ENCODE measurements around the gene SLIT3.

SLIT3 gene

GRCh38 chr5:169328401-169328800 is 27.5 kb upstream of the SLIT3 start:
- Histone ChIP-seq H3K9ac (ENCODE audit: low read length) (no peak overlapping the region), H3K27ac (ENCODE audit: low read depth, low read length) (no peak overlapping the region), H3K9me3 (ENCODE audit: control insufficient read depth, insufficient read depth, low read depth, low read length) (no peaks in the 10 kb centered on the region), H3K27me3 (ENCODE audit: control insufficient read depth, insufficient read depth, low read length) (peaks cover 14% of the 10 kb centered on the region), H3K36me3 (ENCODE audit: control insufficient read depth, insufficient read depth, low read length) (no peaks in the 10 kb centered on the region), H3K4me1 (ENCODE audit: control insufficient read depth, insufficient read depth, low read length) (no peaks in the 10 kb centered on the region), H3K4me3 (ENCODE audit: low read depth, low read length) (no peak overlapping the region)

GRCh38 chr5:169325273-169325672 is 24.3 kb upstream of the SLIT3 start:
- peaks cover 20% of the 10 kb centered on the region for H3K27me3 ChIP-seq (ENCODE audit: control insufficient read depth, insufficient read depth, low read length)
- no peak overlapping the region for H3K27ac ChIP-seq (ENCODE audit: low read depth, low read length)
- H3K9me3 ChIP-seq (ENCODE audit: control insufficient read depth, insufficient read depth, low read depth, low read length): no peaks in the 10 kb centered on the region
- no peak overlapping the region for H3K4me3 ChIP-seq (ENCODE audit: low read depth, low read length)
- no peaks in the 10 kb centered on the region for H3K36me3 ChIP-seq (ENCODE audit: control insufficient read depth, insufficient read depth, low read length)
- no peak overlapping the region for H3K9ac ChIP-seq (ENCODE audit: low read length)
- H3K4me1 ChIP-seq (ENCODE audit: control insufficient read depth, insufficient read depth, low read length): no peaks in the 10 kb centered on the region

- H3K27me3 ChIP-seq (ENCODE audit: control insufficient read depth, insufficient read depth, low read length): peaks cover 8% of the 10 kb centered on the region; the same call in 1 of the 2 replicates
- H3K27ac ChIP-seq (ENCODE audit: low read depth, low read length): no peak overlapping the region
- H3K9ac ChIP-seq (ENCODE audit: low read length): no peak overlapping the region
- no peak overlapping the region for H3K4me3 ChIP-seq (ENCODE audit: low read depth, low read length)
- H3K9me3 ChIP-seq (ENCODE audit: control insufficient read depth, insufficient read depth, low read depth, low read length): no peaks in the 10 kb centered on the region
- H3K36me3 ChIP-seq (ENCODE audit: control insufficient read depth, insufficient read depth, low read length): no peaks in the 10 kb centered on the region
- no peaks in the 10 kb centered on the region for H3K4me1 ChIP-seq (ENCODE audit: control insufficient read depth, insufficient read depth, low read length)
These were observed 17.6 kb upstream of the SLIT3 start for GRCh38 chr5:169318556-169318955.

- H3K27me3 ChIP-seq (ENCODE audit: control insufficient read depth, insufficient read depth, low read length): peaks cover 19% of the 10 kb centered on the region; the same call in 1 of the 2 replicates
- no peak overlapping the region for H3K27ac ChIP-seq (ENCODE audit: low read depth, low read length)
- H3K36me3 ChIP-seq (ENCODE audit: control insufficient read depth, insufficient read depth, low read length): no peaks in the 10 kb centered on the region
- no peak overlapping the region for H3K9ac ChIP-seq (ENCODE audit: low read length)
- H3K4me1 ChIP-seq (ENCODE audit: control insufficient read depth, insufficient read depth, low read length): no peaks in the 10 kb centered on the region
- no peaks in the 10 kb centered on the region for H3K9me3 ChIP-seq (ENCODE audit: control insufficient read depth, insufficient read depth, low read depth, low read length)
- no peak overlapping the region for H3K4me3 ChIP-seq (ENCODE audit: low read depth, low read length)
These were observed 6.7 kb upstream of the SLIT3 start for GRCh38 chr5:169307646-169308045.

GRCh38 chr5:169305366-169305765 is 4.4 kb upstream of the SLIT3 start:
- peaks cover 6% of the 10 kb centered on the region; the same call in 1 of the 2 replicates for H3K4me1 ChIP-seq (ENCODE audit: control insufficient read depth, insufficient read depth, low read length)
- H3K4me3 ChIP-seq (ENCODE audit: low read depth, low read length): no peak overlapping the region
- H3K27me3 ChIP-seq (ENCODE audit: control insufficient read depth, insufficient read depth, low read length): peaks cover 32% of the 10 kb centered on the region
- no peak overlapping the region for H3K9ac ChIP-seq (ENCODE audit: low read length)
- H3K27ac ChIP-seq (ENCODE audit: low read depth, low read length): no peak overlapping the region
- no peaks in the 10 kb centered on the region for H3K36me3 ChIP-seq (ENCODE audit: control insufficient read depth, insufficient read depth, low read length)
- no peaks in the 10 kb centered on the region for H3K9me3 ChIP-seq (ENCODE audit: control insufficient read depth, insufficient read depth, low read depth, low read length)

- Histone ChIP-seq H3K9ac (ENCODE audit: low read length) (no peak overlapping the region), H3K9me3 (ENCODE audit: control insufficient read depth, insufficient read depth, low read depth, low read length) (no peaks in the 10 kb centered on the region), H3K4me1 (ENCODE audit: control insufficient read depth, insufficient read depth, low read length) (peaks cover 6% of the 10 kb centered on the region; the same call in 1 of the 2 replicates), H3K27ac (ENCODE audit: low read depth, low read length) (no peak overlapping the region), H3K27me3 (ENCODE audit: control insufficient read depth, insufficient read depth, low read length) (peaks cover 44% of the 10 kb centered on the region), H3K36me3 (ENCODE audit: control insufficient read depth, insufficient read depth, low read length) (no peaks in the 10 kb centered on the region), H3K4me3 (ENCODE audit: low read depth, low read length) (no peak overlapping the region)
These were observed 3.2 kb upstream of the SLIT3 start for GRCh38 chr5:169304175-169304574.

- no peaks in the 10 kb centered on the region for H3K36me3 ChIP-seq (ENCODE audit: control insufficient read depth, insufficient read depth, low read length)
- no peaks in the 10 kb centered on the region for H3K9me3 ChIP-seq (ENCODE audit: control insufficient read depth, insufficient read depth, low read depth, low read length)
- H3K4me3 ChIP-seq (ENCODE audit: low read depth, low read length): no peak overlapping the region
- no peak overlapping the region for H3K27ac ChIP-seq (ENCODE audit: low read depth, low read length)
- peaks cover 54% of the 10 kb centered on the region for H3K27me3 ChIP-seq (ENCODE audit: control insufficient read depth, insufficient read depth, low read length)
- H3K9ac ChIP-seq (ENCODE audit: low read length): no peak overlapping the region
- peaks cover 6% of the 10 kb centered on the region; the same call in 1 of the 2 replicates for H3K4me1 ChIP-seq (ENCODE audit: control insufficient read depth, insufficient read depth, low read length)
These were observed 2.2 kb upstream of the SLIT3 start for GRCh38 chr5:169303119-169303515.

GRCh38 chr5:169302491-169303118 is 1.7 kb upstream of the SLIT3 start:
- peaks cover 59% of the 10 kb centered on the region for H3K27me3 ChIP-seq (ENCODE audit: control insufficient read depth, insufficient read depth, low read length)
- H3K36me3 ChIP-seq (ENCODE audit: control insufficient read depth, insufficient read depth, low read length): no peaks in the 10 kb centered on the region
- H3K4me1 ChIP-seq (ENCODE audit: control insufficient read depth, insufficient read depth, low read length): peaks cover 6% of the 10 kb centered on the region; the same call in 1 of the 2 replicates
- H3K27ac ChIP-seq (ENCODE audit: low read depth, low read length): no peak overlapping the region
- H3K9ac ChIP-seq (ENCODE audit: low read length): no peak overlapping the region
- H3K9me3 ChIP-seq (ENCODE audit: control insufficient read depth, insufficient read depth, low read depth, low read length): no peaks in the 10 kb centered on the region
- H3K4me3 ChIP-seq (ENCODE audit: low read depth, low read length): no peak overlapping the region

- Histone ChIP-seq H3K9me3 (ENCODE audit: control insufficient read depth, insufficient read depth, low read depth, low read length) (no peaks in the 10 kb centered on the region), H3K27ac (ENCODE audit: low read depth, low read length) (no peak overlapping the region), H3K4me3 (ENCODE audit: low read depth, low read length) (peak overlapping the region; percentile 53), H3K4me1 (ENCODE audit: control insufficient read depth, insufficient read depth, low read length) (peaks cover 6% of the 10 kb centered on the region; the same call in 1 of the 2 replicates), H3K27me3 (ENCODE audit: control insufficient read depth, insufficient read depth, low read length) (peaks cover 64% of the 10 kb centered on the region), H3K36me3 (ENCODE audit: control insufficient read depth, insufficient read depth, low read length) (no peaks in the 10 kb centered on the region), H3K9ac (ENCODE audit: low read length) (no peak overlapping the region)
These were observed 1.0 kb upstream of the SLIT3 start for GRCh38 chr5:169301986-169302385.

GRCh38 chr5:169301386-169301934 is 521 bp upstream of the SLIT3 start:
- H3K27ac ChIP-seq (ENCODE audit: low read depth, low read length): no peak overlapping the region
- peaks cover 6% of the 10 kb centered on the region; the same call in 1 of the 2 replicates for H3K4me1 ChIP-seq (ENCODE audit: control insufficient read depth, insufficient read depth, low read length)
- H3K9ac ChIP-seq (ENCODE audit: low read length): no peak overlapping the region
- no peaks in the 10 kb centered on the region for H3K9me3 ChIP-seq (ENCODE audit: control insufficient read depth, insufficient read depth, low read depth, low read length)
- H3K27me3 ChIP-seq (ENCODE audit: control insufficient read depth, insufficient read depth, low read length): peaks cover 64% of the 10 kb centered on the region
- no peaks in the 10 kb centered on the region for H3K36me3 ChIP-seq (ENCODE audit: control insufficient read depth, insufficient read depth, low read length)
- peak overlapping the region; percentile 53 for H3K4me3 ChIP-seq (ENCODE audit: low read depth, low read length)

- Histone ChIP-seq H3K4me3 (ENCODE audit: low read depth, low read length) (peak overlapping the region; percentile 53), H3K9ac (ENCODE audit: low read length) (peak overlapping the region; percentile 64)
These were observed 1.1 kb downstream of the SLIT3 start for GRCh38 chr5:169299663-169300467.

More at GRCh38 chr5:169299663-169300467, 1.1 kb downstream of the SLIT3 start:
- H3K27me3 ChIP-seq (ENCODE audit: control insufficient read depth, insufficient read depth, low read length): peaks cover 59% of the 10 kb centered on the region
- H3K4me1 ChIP-seq (ENCODE audit: control insufficient read depth, insufficient read depth, low read length): peaks cover 6% of the 10 kb centered on the region; the same call in 1 of the 2 replicates
- H3K9me3 ChIP-seq (ENCODE audit: control insufficient read depth, insufficient read depth, low read depth, low read length): no peaks in the 10 kb centered on the region
- no peak overlapping the region for H3K27ac ChIP-seq (ENCODE audit: low read depth, low read length)
- no peaks in the 10 kb centered on the region for H3K36me3 ChIP-seq (ENCODE audit: control insufficient read depth, insufficient read depth, low read length)

Measured in HUES6 (cell line).